PC-9 (cell line): ENCODE data around the gene LARGE2. TPM values are rescaled to one million over a fixed set of nuclear protein-coding genes. Genes with fewer than 3 reads are reported as not detected.

Source experiments
- BruUV-seq: library from RNA; stranded (reverse); fragments of 400-500 nt; replicated peaks from 2 replicates; lab custom pipeline; 2021; lab: Mats Ljungman, UMichigan
- CTCF ChIA-PET: fragments of 300-600 bp; sonication (Branson Sonifier 250); formaldehyde crosslinking; loops from one replicate; lab custom pipeline; 2022; ENCODE audit warnings: antibody characterized with exemption; lab: Charles Lee
- POLR2A ChIA-PET: fragments of 300-600 bp; sonication (Branson Sonifier 250); formaldehyde crosslinking; loops from one replicate; lab custom pipeline; 2022; ENCODE audit warnings: antibody characterized with exemption; ENCODE audit not compliant: unreplicated experiment; lab: Charles Lee
- DNase-seq, 2 experiments: peaks; one replicate each; pipeline versions ENCODE4 v3.0.0 to v3.0.0-alpha.2; 2015 to 2022; ENCODE audit warnings: mixed read lengths in 1 of 2
- H2AFZ ChIP-seq: fragments of 200-600 bp; sonication (generic); 2 replicates; pipeline ENCODE4 v1.8.1; 2017; ENCODE audit warnings: antibody characterized with exemption
- H3F3A ChIP-seq: fragments of 200-600 bp; sonication (generic); 2 replicates; pipeline ENCODE4 v1.8.1; 2017; ENCODE audit warnings: antibody characterized with exemption, mild to moderate bottlenecking, low read depth; ENCODE audit not compliant: insufficient read depth
- H3K27ac ChIP-seq: fragments of 200-600 bp; sonication (generic); 2 replicates; pipeline ENCODE4 v1.6.1; 2016; ENCODE audit warnings: mixed run types
- H3K27me3 ChIP-seq: fragments of 200-600 bp; sonication (generic); 2 replicates; pipeline ENCODE4 v1.6.1; 2016; ENCODE audit warnings: low read depth, mixed run types; ENCODE audit not compliant: insufficient read depth
- H3K36me3 ChIP-seq: fragments of 200-600 bp; sonication (generic); 2 replicates; pipeline ENCODE4 v1.6.1; 2016; ENCODE audit warnings: low read depth, mixed run types
- H3K4me1 ChIP-seq: fragments of 200-600 bp; sonication (generic); replicated peaks from 2 replicates; pipeline ENCODE4 v1.6.1; 2016; ENCODE audit warnings: mixed run types; ENCODE audit not compliant: insufficient read depth
- H3K4me2 ChIP-seq: fragments of 200-600 bp; sonication (generic); 2 replicates; pipeline ENCODE4 v1.6.1; 2017; ENCODE audit warnings: mixed run types
- H3K4me3 ChIP-seq: fragments of 200-600 bp; sonication (generic); 2 replicates; pipeline ENCODE4 v1.6.1; 2016; ENCODE audit warnings: mixed run types
- H3K79me2 ChIP-seq: fragments of 200-600 bp; sonication (generic); 2 replicates; pipeline ENCODE4 v1.6.1; 2017; ENCODE audit warnings: low read depth, mixed run types
- H3K9me2 ChIP-seq: fragments of 200-600 bp; sonication (generic); 2 replicates; pipeline ENCODE4 v1.8.1; 2017; ENCODE audit warnings: mild to moderate bottlenecking; ENCODE audit not compliant: insufficient read depth
- H3K9me3 ChIP-seq: fragments of 200-600 bp; sonication (generic); 2 replicates; pipeline ENCODE4 v1.8.1; 2016; ENCODE audit warnings: low read depth; ENCODE audit not compliant: insufficient read depth
- H4K20me1 ChIP-seq: fragments of 200-600 bp; sonication (generic); 2 replicates; pipeline ENCODE4 v1.8.1; 2017; ENCODE audit not compliant: insufficient read depth
- CTCF ChIP-seq: fragments of 200-600 bp; sonication (generic); conservative IDR thresholded peaks from 2 replicates; pipeline ENCODE4 v1.6.1; 2017; ENCODE audit warnings: mixed run types, antibody characterized with exemption, mild to moderate bottlenecking, moderate library complexity
- EZH2 ChIP-seq: fragments of 200-600 bp; sonication (generic); IDR thresholded peaks from 2 replicates; pipeline ENCODE4 v1.8.0; 2017; ENCODE audit warnings: antibody characterized with exemption, low read depth
- intact Hi-C: fragments of 100-400 bp; cut with micrococcal nuclease; formaldehyde crosslinking; loops from one replicate; pipeline ENCODE4 v1.10.0; 2022; ENCODE audit not compliant: unreplicated experiment
- total RNA-seq: library from RNA; stranded (reverse); gene quantifications from 2 replicates; pipeline ENCODE4 v1.2.3, GENCODE V29; 2021

Gene LARGE2
- total RNA-seq, 1 experiment from 2014 or later = 2.6 TPM

GRCh38 chr11:45877845-45878244 lies 44.6 kb upstream of the LARGE2 start:
- no peak overlapping the region for H2AFZ ChIP-seq
- H3K4me2 ChIP-seq = no peak overlapping the region
- intact Hi-C loops = no loop called here
- no peaks in the 10 kb centered on the region for H3K27me3 ChIP-seq
- no peaks in the 10 kb centered on the region for H3K9me3 ChIP-seq
- ChIA-PET CTCF (interaction anchor here (1.2 kb wide), 1 partner anchor 128 kb away, joined by 3 read pairs; no protein-coding TSS in a partner anchor), POLR2A (no interaction called here)
- TF ChIP-seq EZH2 (no peak), CTCF (no peak)
- no peak overlapping the region for H3K4me3 ChIP-seq
- peaks cover 10% of the 10 kb centered on the region; the same call in 1 of the 2 replicates for H3K4me1 ChIP-seq
- no peaks in the 10 kb centered on the region for H3K9me2 ChIP-seq
- no peak overlapping the region for H3K27ac ChIP-seq
- H3K36me3 ChIP-seq = no peaks in the 10 kb centered on the region
- DNase-seq = no peak
- H3K79me2 ChIP-seq = no peaks in the 10 kb centered on the region
- BruUV-seq = no TSS peak
- no peaks in the 10 kb centered on the region; the same call in 1 of the 2 replicates for H3F3A ChIP-seq
- H4K20me1 ChIP-seq = peaks cover 7% of the 10 kb centered on the region; the same call in 1 of the 2 replicates

GRCh38 chr11:45879803-45880686 lies 42.4 kb upstream of the LARGE2 start:
- POLR2A ChIA-PET = no interaction called here
- peaks cover 10% of the 10 kb centered on the region; the same call in 1 of the 2 replicates for H3K4me1 ChIP-seq

More at GRCh38 chr11:45879803-45880686, 42.4 kb upstream of the LARGE2 start:
- peaks cover 13% of the 10 kb centered on the region; the same call in 1 of the 2 replicates for H4K20me1 ChIP-seq
- no peak overlapping the region for H2AFZ ChIP-seq
- no peaks in the 10 kb centered on the region for H3K27me3 ChIP-seq
- no peaks in the 10 kb centered on the region for H3K36me3 ChIP-seq
- H3K9me3 ChIP-seq = no peaks in the 10 kb centered on the region
- TF ChIP-seq CTCF = no peak
- no peak for TF ChIP-seq EZH2
- H3K9me2 ChIP-seq = no peaks in the 10 kb centered on the region
- no TSS peak for BruUV-seq
- H3K79me2 ChIP-seq = no peaks in the 10 kb centered on the region
- no peak overlapping the region for H3K4me2 ChIP-seq
- H3K27ac ChIP-seq = no peak overlapping the region
- CTCF ChIA-PET = no interaction called here
- intact Hi-C loops = no loop called here
- DNase-seq = no peak
- H3K4me3 ChIP-seq = no peak overlapping the region
- H3F3A ChIP-seq = no peaks in the 10 kb centered on the region
